ENCODE data around the gene VANGL2.

DNA sequence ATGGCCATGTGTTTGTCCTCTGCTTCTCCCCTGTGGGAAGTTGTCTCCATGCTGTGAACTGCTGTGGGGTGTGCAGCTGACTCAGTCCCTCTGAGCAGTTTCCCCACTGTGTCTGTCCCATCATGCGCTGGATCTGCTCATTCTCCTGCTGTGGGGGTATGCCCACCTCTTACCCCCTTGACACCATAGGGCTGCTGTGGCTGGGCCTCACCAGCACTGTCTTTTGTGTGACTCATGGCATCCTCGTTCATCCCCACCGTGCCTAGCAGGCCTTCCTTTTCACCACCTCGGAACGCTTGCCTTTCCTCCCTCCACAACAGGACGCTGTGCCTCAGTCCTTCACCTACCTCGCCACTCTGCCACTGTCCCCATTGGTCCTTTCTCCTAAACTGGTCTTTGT, 27.3 kb downstream of the VANGL2 start:
- TF ChIP-seq SUZ12 (IDR thresholded peaks at IDR 0.05; ENCODE audit: low read length) (no peak), CTCF (IDR thresholded peaks at IDR 0.05; ENCODE audit: control extremely low read depth in 1 of 3, insufficient read depth in 1 of 3, low read depth in 1 of 3, low read length in 3 of 3) (no peak), CEBPB (IDR thresholded peaks at IDR 0.05; ENCODE audit: low read depth, low read length) (no peak), KDM5A (IDR thresholded peaks at IDR 0.05; ENCODE audit: low read length) (no peak)
